GM19193 (cell line): ENCODE results near the gene GNAQ.

Experiments used
- POLR2A ChIP-seq: IDR thresholded peaks from 4 replicates; pipeline ENCODE4 v1.6.1; 2011; ENCODE audit not compliant: insufficient read depth, insufficient read length; ENCODE audit errors: extremely low read depth

Gene GNAQ

DNA sequence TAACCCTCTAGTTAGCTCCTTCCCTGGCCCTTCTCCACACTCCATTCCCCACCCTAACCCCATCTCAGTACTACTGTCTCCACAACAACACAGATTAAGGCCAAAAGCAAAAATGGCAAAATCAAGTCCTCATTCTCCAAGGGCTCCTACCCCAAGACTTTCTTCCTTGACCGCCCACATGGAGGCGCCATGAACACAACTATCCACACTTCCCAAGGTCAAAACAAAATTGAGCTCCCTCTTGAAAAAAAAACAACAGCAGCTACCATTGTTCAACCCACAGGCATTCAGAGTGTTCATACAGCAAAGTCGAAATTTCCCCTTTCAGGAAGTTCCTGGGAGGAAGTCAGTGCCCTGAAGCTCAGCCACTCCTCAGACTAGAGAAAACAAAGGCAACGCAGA is 54.4 kb downstream of the GNAQ start:
- no peak for TF ChIP-seq POLR2A

DNA sequence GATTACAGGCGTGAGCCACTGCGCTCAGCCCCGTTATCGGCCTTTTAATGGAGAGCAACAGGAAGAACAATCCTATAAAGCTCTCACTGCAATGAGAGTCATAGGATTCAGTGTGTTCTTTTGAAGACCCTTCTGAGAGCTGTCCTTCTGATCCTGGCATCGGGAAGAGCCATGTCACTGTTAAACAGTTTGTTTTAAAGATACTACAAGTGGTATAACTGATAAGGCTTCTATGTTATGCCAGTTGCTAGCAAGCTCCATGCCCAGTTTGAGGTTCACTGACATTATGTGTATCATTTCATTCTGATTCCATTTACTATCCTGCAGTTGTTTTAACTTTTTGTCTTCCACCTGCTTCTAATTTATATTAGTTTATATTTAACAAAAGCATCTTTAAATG is 55.8 kb downstream of the GNAQ start:
- no peak for TF ChIP-seq POLR2A

DNA sequence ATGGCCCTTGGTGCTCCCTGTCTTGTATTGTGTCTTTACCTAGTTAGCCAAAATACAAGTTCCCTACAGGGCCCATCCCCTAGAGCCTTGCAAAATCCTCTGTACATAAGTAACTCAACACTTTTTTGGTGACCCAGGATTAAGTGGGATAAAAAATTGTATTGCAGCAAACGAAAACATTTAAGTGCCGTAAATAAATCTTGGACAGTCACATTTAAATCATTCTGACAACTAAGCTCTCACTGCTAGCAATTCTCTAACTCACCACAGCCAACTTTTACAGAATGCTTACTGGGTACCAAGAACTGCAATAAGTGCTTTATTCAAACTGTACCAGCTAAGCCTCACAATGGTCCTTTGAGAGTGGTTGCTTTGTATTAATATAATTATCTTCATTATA is 56.6 kb downstream of the GNAQ start:
- no peak for TF ChIP-seq POLR2A

DNA sequence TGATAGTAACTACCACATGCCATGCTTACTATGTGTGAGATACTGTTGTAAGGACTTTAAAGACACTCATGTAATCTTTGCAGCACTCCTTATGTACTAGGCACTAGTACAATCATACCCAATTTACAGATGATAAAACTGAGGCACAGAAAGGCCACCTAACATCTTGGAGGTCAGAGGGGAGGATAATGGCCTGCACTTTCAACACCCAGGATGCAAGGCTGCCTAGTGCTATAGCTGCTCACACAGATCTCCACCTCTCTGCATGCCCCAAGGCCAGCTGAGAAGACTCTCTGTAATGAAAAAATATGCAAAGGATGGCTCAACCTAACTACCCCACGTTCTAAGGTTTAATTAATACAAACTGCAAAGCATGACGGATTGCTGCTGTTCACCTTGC is 57.2 kb downstream of the GNAQ start:
- no peak for TF ChIP-seq POLR2A

DNA sequence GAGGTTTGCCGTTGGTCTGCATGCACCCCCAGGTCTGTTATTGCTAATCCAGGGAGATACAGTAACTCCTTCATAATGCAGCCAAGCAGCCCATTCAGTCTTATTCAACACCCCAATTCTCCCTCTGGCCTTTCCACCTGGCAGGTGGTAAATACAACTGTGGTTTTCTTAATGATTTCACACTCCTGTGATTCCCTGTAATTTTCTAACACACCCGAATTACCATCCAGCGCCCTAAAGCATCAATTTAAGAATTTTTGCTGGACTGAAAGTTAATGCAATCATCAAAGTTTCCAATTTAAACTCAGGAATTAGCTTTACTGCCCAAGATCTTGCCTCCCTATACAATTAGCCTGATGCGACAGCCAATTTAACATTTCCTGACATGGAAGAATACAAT is 62.5 kb downstream of the GNAQ start:
- no peak for TF ChIP-seq POLR2A

DNA sequence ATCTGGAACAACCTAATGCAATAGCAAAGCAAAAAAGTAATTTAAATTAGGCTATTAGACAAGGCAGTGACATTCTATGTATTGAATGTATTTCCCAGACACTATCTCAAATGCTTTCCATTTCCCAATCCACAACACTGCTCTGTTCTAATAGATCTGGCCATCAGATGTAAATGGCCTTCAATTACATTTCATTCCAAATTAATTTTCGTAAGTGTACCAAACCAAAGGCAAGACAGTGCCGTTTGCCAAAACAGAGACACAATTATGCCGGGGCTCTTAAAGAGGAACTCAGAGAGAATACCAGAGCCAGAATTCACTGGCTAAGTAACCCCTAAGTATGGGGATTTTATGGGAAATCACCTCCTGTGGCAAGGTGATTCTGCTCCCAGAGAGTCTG is 63.1 kb downstream of the GNAQ start:
- TF ChIP-seq POLR2A, result no peak

DNA sequence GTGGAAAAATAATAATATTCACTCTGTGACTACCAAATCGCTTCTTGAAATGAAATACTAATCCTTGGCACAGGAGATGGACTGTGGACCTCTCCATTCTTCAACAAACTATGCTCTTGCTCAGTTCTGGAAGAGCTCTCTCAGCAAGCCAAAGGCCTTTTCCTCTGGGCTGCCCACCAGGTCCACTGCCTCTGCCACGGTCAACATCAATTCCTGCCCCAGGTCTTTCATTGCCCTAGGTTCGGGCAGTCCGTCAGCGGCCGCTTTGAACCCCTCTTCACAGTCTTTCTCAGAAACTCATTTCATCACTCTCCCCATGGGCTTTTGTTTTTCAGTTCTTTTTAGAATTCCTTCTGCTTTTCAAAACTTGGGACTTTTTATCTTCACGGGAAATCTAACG is 64.9 kb downstream of the GNAQ start:
- TF ChIP-seq POLR2A, result no peak

DNA sequence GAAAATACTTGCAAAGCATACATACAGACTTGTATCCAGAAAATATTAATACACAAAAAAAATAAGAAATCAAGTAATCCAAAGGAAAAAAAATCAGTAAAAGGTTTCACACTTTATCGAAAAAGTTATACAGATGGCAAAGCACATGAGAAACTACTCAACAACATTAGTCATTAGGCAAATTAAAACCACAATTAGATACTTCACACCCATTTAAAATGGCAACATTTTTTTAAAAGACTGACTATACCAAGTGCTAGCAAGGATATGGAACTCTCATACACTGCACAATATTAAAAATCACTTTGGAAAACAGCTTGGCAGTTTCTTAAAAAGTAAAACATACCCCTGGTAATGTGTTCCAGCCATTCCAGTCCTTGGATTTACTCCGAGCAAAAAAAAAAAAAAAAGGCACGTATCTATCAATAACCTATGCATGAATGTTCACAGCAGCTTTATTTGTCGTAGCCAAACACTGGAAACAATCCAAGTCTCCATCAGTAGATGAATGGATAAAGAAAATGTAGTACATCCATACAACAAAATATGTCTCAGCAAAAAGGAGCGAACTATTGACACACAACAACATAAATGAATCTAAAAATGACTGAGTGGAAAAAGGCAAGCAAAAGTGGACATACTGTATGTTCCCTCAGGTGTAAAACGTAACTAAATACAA is 66.0 kb downstream of the GNAQ start:
- TF ChIP-seq POLR2A, result no peak

DNA sequence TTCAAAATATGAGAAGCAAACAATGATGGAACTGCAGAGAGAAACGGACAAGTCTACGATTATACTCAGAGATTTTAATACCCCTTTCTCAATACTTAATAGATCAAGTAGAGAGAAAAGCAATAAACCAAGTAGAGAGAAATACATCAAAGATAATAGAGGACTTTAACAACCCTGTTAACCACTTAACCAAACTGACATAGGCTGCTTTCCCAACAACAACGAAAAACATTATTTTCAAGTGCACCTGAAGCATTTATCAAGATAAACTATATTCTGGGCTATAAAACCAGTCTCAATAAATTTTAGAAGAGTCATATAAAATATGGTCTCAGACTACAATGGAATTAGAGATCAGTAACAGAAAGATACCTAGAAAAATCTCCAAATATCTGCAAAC is 67.4 kb downstream of the GNAQ start:
- no peak for TF ChIP-seq POLR2A

DNA sequence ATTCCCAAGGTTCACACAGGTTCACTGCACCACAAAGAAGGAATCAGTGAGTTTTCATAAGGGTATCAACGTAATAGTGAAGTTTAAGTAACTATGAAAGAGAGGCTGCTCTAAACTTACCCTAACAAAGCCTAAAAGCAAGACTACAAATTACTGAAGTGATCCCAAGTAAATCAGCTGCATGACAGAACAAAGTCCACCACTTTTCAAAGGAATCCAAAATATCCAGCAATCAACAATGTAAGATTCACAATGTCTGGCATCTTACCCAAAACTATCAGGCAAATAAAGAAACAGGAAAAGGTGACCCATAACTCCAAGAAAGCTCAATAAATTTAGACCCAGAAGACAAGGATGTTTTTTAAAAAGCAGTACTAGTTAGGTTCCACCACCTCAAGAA is 70.1 kb downstream of the GNAQ start:
- no peak for TF ChIP-seq POLR2A

DNA sequence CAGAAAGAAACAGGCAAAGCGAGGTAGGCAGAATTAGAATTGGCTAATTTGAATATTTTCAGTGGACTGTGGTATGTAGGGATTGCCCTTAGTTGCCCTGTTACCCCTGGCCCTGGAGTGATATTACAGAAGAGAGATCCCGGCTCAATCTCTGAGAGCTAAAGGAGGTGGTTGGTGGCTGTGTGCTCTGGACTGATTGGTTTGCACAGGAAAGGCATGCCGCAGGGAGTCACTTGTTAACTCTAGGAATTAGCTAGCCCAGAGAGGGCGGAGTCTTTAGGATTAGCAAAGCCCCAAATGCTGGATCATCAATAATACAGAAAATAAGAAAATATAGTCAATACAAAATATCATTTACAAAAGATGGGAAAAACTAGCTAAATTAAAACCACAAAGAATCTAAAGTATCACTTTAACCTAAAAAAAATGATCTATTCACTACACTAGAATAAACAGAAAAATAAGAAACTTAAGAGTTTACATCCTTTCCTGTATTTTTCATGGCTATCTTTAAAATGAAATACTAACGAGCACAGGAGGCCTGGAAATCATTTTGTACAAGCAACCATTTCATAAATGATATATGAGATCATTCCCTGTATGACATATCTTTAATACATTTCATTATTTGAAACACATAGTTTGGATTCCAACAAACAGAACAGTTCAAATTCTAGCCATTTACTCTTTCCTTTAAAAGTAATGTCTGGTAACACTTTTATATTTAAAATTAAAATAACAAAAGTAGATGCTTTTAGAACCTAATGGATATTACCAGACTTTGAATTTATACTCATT is 71.1 kb downstream of the GNAQ start:
- no peak for TF ChIP-seq POLR2A

DNA sequence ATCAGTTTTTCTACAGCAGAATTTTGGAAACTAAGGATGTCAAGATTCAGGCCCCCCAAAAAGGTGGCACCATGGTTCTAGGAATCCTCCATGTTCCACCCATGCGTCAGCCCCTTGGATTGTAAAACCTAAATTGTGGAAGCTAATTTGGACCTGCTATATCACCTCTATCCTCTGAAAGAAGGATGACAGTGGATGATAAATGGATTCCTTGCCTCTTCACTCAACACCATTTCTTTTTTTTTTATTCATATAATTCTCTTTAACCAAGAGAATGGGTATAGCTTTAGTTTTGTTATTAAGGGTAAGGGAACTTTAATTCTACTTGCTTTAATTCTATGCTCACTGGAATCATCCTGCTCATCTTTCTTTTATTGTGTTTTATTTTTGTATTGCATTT is 71.8 kb downstream of the GNAQ start:
- TF ChIP-seq POLR2A, result no peak

DNA sequence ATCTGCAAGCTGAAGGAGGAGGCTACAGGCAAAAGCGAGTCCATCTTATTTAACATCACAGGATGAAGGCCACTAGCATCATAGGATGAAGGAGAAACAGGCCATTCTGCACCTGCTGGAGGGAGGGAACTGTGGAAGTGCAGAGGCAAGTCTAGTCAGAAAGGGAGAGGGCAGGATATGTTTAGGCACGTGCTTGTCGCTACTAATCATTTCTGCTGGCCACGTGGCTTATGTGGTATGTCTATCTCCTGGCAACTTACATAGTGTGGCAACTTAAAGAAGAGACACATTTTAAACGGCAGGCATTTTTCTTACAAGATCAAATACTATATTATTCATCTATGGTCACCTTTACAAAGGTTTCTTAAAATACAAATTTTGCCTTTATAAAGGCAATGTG is 74.0 kb downstream of the GNAQ start:
- TF ChIP-seq POLR2A, result no peak

DNA sequence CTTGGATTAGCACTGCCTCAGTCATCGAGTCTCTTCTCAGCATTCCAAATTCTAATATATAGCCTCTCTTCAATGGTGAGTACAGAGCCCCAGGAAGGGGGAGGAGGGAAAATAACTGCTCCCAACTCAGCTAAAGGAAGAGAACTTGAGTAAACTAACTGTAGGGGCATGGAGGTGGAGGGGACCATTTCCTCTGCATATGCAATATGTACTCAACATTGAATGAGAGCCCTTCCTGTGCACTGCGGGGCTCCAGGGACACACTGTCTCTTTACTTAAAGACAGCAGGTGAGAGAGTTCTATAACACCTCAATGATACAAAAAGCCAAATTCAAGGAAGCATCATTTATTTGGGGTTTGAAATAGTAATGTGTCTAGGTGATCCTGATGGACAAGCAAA is 75.1 kb downstream of the GNAQ start:
- TF ChIP-seq POLR2A, result no peak

DNA sequence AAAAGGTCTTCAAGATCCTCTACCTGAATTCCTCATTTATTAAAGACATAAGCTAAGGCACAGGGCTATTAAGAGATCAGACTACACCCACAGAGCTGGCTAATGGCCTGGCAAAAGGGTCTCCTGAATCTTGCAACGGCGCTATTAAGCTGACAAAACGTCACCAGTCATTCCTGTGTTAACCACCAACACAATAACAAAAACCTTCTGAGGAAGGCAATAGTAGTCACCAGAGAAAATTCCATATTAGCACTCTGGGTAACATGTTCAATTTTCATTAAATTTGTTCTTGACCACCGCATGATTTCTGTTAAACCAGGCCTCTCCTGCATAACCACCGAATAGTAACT is 77.0 kb downstream of the GNAQ start:
- TF ChIP-seq POLR2A, result no peak

DNA sequence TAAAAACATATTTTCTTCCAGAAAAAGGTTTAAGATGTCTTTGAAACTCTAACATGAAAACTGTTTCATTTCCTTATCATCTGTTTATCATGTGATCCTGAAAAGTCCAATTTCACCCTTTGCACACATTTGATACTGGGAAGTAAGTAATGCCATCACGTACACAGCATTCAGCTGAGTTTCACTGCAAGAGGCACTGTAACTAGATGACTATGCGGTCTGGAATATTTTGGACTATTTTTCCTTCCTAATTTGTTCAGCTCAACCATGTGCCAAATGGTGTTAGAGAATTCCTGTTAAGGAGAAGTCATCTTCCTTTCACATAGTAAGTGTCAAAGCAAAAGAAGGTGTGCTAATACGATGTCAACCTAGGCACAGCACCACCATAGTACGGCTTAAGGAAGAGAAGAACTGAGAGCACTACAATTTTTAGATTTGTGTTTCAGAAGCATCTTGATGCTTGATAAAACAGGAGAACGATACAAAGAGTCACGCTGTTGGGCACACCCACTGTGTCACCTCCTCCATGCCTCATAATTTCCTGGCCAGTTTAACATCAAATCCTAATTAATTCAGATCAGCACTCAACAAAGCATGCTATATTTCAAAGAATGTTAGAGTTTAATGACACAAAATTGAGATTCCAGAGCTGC is 77.5 kb downstream of the GNAQ start:
- no peak for TF ChIP-seq POLR2A
